GM12878 (cell line): ENCODE results near the gene ARID3A. TPM values are rescaled to one million over a fixed set of nuclear protein-coding genes. Genes with fewer than 3 reads are reported as not detected.

Experiments used
- ATAC-seq: fragments of 200-7000 bp; cut with Tn5 transposase; 3 replicates; pipeline ENCODE4 v1.9.1; 2020; ENCODE audit warnings: mild to moderate bottlenecking, moderate library complexity
- Bru-seq: library from RNA; stranded (reverse); fragments of 400-500 nt; gene quantifications from one replicate; lab custom pipeline; 2021; lab: Mats Ljungman, UMichigan
- BruChase-seq, 2 experiments: library from RNA; stranded (reverse); fragments of 400-500 nt; gene quantifications; one replicate each; lab custom pipeline; 2021; lab: Mats Ljungman, UMichigan
- BruUV-seq: library from RNA; stranded (reverse); fragments of 400-500 nt; replicated peaks from 2 replicates; lab custom pipeline; 2021; lab: Mats Ljungman, UMichigan
- CTCF ChIA-PET: fragments of 300-600 bp; sonication (Branson Sonifier 250); formaldehyde crosslinking; extraction: SDS; loops from one replicate; lab custom pipeline; 2021; ENCODE audit warnings: inconsistent platforms; lab: Yijun Ruan, JAX
- POLR2A ChIA-PET: fragments of 350-600 bp; formaldehyde crosslinking; extraction: SDS; loops from one replicate; lab custom pipeline; 2021; ENCODE audit warnings: inconsistent platforms; lab: Charles Lee
- RAD21 ChIA-PET: fragments of 300-600 bp; sonication (Branson Sonifier 250); formaldehyde crosslinking; loops from one replicate; lab custom pipeline; 2023; ENCODE audit warnings: antibody characterized with exemption; ENCODE audit not compliant: unreplicated experiment; lab: Charles Lee
- SMC1A ChIA-PET: fragments of 300-600 bp; sonication (Branson Sonifier 250); formaldehyde crosslinking; loops from one replicate; lab custom pipeline; 2023; ENCODE audit not compliant: unreplicated experiment, uncharacterized antibody; lab: Charles Lee
- DNase-seq: peaks from one replicate; pipeline ENCODE4 v3.0.0-alpha.2; 2011; ENCODE audit warnings: low read depth, low spot score
- FAIRE-seq: peaks from 3 replicates; lab custom pipeline; 2011; peaks lifted over from hg19 to GRCh38; lab: Jason Lieb, UNC
- H2AFZ ChIP-seq: 2 replicates; pipeline ENCODE4 v1.6.0; 2011; ENCODE audit warnings: low read depth, low read length, control low read depth; ENCODE audit not compliant: control insufficient read depth
- H3K27ac ChIP-seq: 2 replicates; pipeline ENCODE4 v1.5.1; 2011; ENCODE audit warnings: control low read depth; ENCODE audit not compliant: control insufficient read depth, insufficient read depth
- H3K27me3 ChIP-seq, 2 experiments: replicated peaks in 1 of 2; 2 replicates each; pipeline versions ENCODE4 v1.6.0 to v1.6.1; 2011; ENCODE audit warnings: low read length in 1 of 2; ENCODE audit not compliant: control insufficient read depth in 2 of 2, insufficient read depth in 2 of 2
- H3K36me3 ChIP-seq, 2 experiments: 2 replicates each; pipeline ENCODE4 v1.5.1; 2011; ENCODE audit warnings: low read length in 1 of 2; ENCODE audit not compliant: control insufficient read depth in 2 of 2, insufficient read depth in 2 of 2
- H3K4me1 ChIP-seq: 2 replicates; pipeline ENCODE4 v1.6.1; 2011; ENCODE audit warnings: mild to moderate bottlenecking, low read length, moderate library complexity, mixed read lengths; ENCODE audit not compliant: control insufficient read depth, insufficient read depth
- H3K4me2 ChIP-seq: 2 replicates; pipeline ENCODE4 v1.6.0; 2011; ENCODE audit warnings: control low read depth; ENCODE audit not compliant: control insufficient read depth, insufficient read depth
- H3K4me3 ChIP-seq: fragments of 200-600 bp; sonication (generic); 2 replicates; pipeline ENCODE4 v1.5.1; 2016
- H3K79me2 ChIP-seq: 2 replicates; pipeline ENCODE4 v1.6.0; 2011; ENCODE audit warnings: low read length; ENCODE audit not compliant: control insufficient read depth, insufficient read depth
- H3K9ac ChIP-seq: 2 replicates; pipeline ENCODE4 v1.8.0; 2011; ENCODE audit warnings: low read length, control low read depth, mixed read lengths; ENCODE audit not compliant: control insufficient read depth, insufficient read depth
- H3K9me3 ChIP-seq: replicated peaks from 3 replicates; pipeline ENCODE4 v1.5.1; 2011; ENCODE audit warnings: mild to moderate bottlenecking, low read length; ENCODE audit not compliant: control insufficient read depth, insufficient read depth
- H4K20me1 ChIP-seq: 2 replicates; pipeline ENCODE4 v1.6.0; 2011; ENCODE audit not compliant: control insufficient read depth, insufficient read depth
- ATF2 ChIP-seq: IDR thresholded peaks from 2 replicates; pipeline ENCODE4 v1.6.1; 2012; ENCODE audit warnings: low read length, inconsistent platforms
- ATF3 ChIP-seq: IDR thresholded peaks from 2 replicates; pipeline ENCODE4 v1.6.1; 2011; ENCODE audit warnings: low read depth, mild to moderate bottlenecking, low read length, moderate library complexity, borderline replicate concordance; ENCODE audit errors: extremely low read depth
- BCL11A ChIP-seq: IDR thresholded peaks from 2 replicates; pipeline ENCODE4 v1.6.1; 2011; ENCODE audit warnings: low read depth, low read length
- CBFB ChIP-seq: IDR thresholded peaks from 2 replicates; pipeline ENCODE4 v1.6.1; 2016; ENCODE audit warnings: antibody characterized with exemption, low read depth
- CBX5 ChIP-seq: sonication (generic); IDR thresholded peaks from 2 replicates; pipeline ENCODE4 v1.6.1; 2016; ENCODE audit warnings: low read depth, moderate library complexity, mild to moderate bottlenecking, inconsistent platforms
- CREM ChIP-seq: IDR thresholded peaks from 2 replicates; pipeline ENCODE4 v1.6.1; 2014; ENCODE audit warnings: antibody characterized with exemption, low read depth
- FOS ChIP-seq: IDR thresholded peaks from 3 replicates; pipeline ENCODE4 v1.6.1; 2011; ENCODE audit warnings: borderline replicate concordance; ENCODE audit not compliant: insufficient read length; ENCODE audit errors: extremely low read depth
- IKZF1 ChIP-seq: fragments of 450-650 bp; conservative IDR thresholded peaks from 2 replicates; pipeline ENCODE4 v1.6.1; 2017; ENCODE audit warnings: antibody characterized with exemption, mild to moderate bottlenecking
- MTA3 ChIP-seq: IDR thresholded peaks from 2 replicates; pipeline ENCODE4 v1.6.1; 2012; ENCODE audit warnings: low read length, inconsistent platforms, borderline replicate concordance
- MXI1 ChIP-seq: fragments of 150-350 bp; IDR thresholded peaks from 2 replicates; pipeline ENCODE4 v1.6.1; 2011; ENCODE audit warnings: low read depth, mild to moderate bottlenecking, inconsistent platforms, low read length, improper control_type of control experiment
- NFYA ChIP-seq: IDR thresholded peaks from 2 replicates; pipeline ENCODE4 v1.6.1; 2011; ENCODE audit warnings: low read depth, mild to moderate bottlenecking, low read length, improper control_type of control experiment, borderline replicate concordance
- PML ChIP-seq: IDR thresholded peaks from 2 replicates; pipeline ENCODE4 v1.6.1; 2012; ENCODE audit warnings: low read length, inconsistent platforms
- RAD51 ChIP-seq: fragments of 450-650 bp; IDR thresholded peaks from 2 replicates; pipeline ENCODE4 v1.6.1; 2016; ENCODE audit warnings: moderate library complexity, mild to moderate bottlenecking, inconsistent platforms
- RELA ChIP-seq: fragments of 450-650 bp; IDR thresholded peaks from 2 replicates; pipeline ENCODE4 v1.8.0; 2014; ENCODE audit warnings: borderline replicate concordance; ENCODE audit not compliant: partially characterized antibody
- SREBF1 ChIP-seq: IDR thresholded peaks from 2 replicates; pipeline ENCODE4 v1.6.1; 2012; ENCODE audit warnings: mild to moderate bottlenecking, low read length
- TBL1XR1 ChIP-seq: IDR thresholded peaks from 2 replicates; pipeline ENCODE4 v1.6.1; 2012; ENCODE audit warnings: low read depth, low read length, improper control_type of control experiment
- TCF3 ChIP-seq: IDR thresholded peaks from 2 replicates; pipeline ENCODE4 v1.6.1; 2012; ENCODE audit warnings: low read depth, mild to moderate bottlenecking, low read length, borderline replicate concordance; ENCODE audit not compliant: insufficient read depth
- TCF7 ChIP-seq: IDR thresholded peaks from 2 replicates; pipeline ENCODE4 v1.6.1; 2014; ENCODE audit warnings: antibody characterized with exemption, borderline replicate concordance
- ZNF622 ChIP-seq: fragments of 450-650 bp; IDR thresholded peaks from 2 replicates; pipeline ENCODE4 v1.6.1; 2017; ENCODE audit warnings: mild to moderate bottlenecking, inconsistent platforms
- WGBS: methylation state at CpG from one replicate; pipeline ENCODE4 v1.1.6; 2016; ENCODE audit warnings: low lambda C conversion rate; ENCODE audit not compliant: insufficient replicate concordance, insufficient coverage; ENCODE audit errors: missing lambda C conversion rate; 5-methylcytosine and 5-hydroxymethylcytosine counted together
- in situ Hi-C: fragments of 300-500 bp; cut with MboI; formaldehyde crosslinking; loops from 9 replicates; pipeline ENCODE4 v1.14.3; 2018; ENCODE audit warnings: mixed read lengths
- intact Hi-C: fragments of 100-400 bp; cut with micrococcal nuclease; formaldehyde crosslinking; loops from one replicate; pipeline ENCODE4 v1.14.2; 2022; ENCODE audit not compliant: unreplicated experiment
- long read RNA-seq, 2 experiments: library from polyadenylated mRNA; unstranded; transcript quantifications; one replicate each; pipeline ENCODE4 v2.0.0, GENCODE V29; 2019 to 2020
- polyA minus RNA-seq, 3 experiments: library from RNA; depleted of rRNA, polyadenylated mRNA; stranded (reverse); fragments of >200 nt; gene quantifications; 2 replicates each; pipeline ENCODE4 v1.2.3, GENCODE V29; 2011
- polyA plus RNA-seq, 11 experiments: library from polyadenylated mRNA; depleted of rRNA in 4 of 11; unstranded in 6 of 11; stranded (reverse) in 5 of 11; fragments of >200 nt; fragmentation: Nextera tagmentation in 4 of 11; fragmentation: Illumina TruSeq in 1 of 11; extraction: Ambion mirVana in 4 of 11; extraction: Trizol in 1 of 11; gene quantifications; 1 replicate in 1 of 11; 2 replicates in 10 of 11; pipeline versions ENCODE4 v1.2.1 to v1.2.3, GENCODE V29; 2011 to 2016; ENCODE audit warnings: inconsistent platforms in 2 of 11, missing spikeins in 2 of 11, low read depth in 1 of 11
- total RNA-seq, 4 experiments: library from RNA; depleted of rRNA in 3 of 4; stranded (reverse); fragments of >200 nt in 3 of 4; fragmentation: Illumina TruSeq in 1 of 4; extraction: Trizol in 1 of 4; gene quantifications; 2 replicates each; pipeline versions ENCODE4 v1.2.1 to v1.2.3, GENCODE V29; 2013 to 2021

The ARID3A gene
- 148 and 152 TPM in 2 replicates for total RNA-seq (2013; cell fraction: nucleolus; rRNA removed)
- total RNA-seq (2014; rRNA removed), result 30.2 and 34.2 TPM in 2 replicates
- 18.3 and 23.6 TPM in 2 replicates for total RNA-seq (2014; rRNA removed; fragmentation: Illumina TruSeq; extraction: Trizol)
- total RNA-seq (2021), result 68.3 and 70.0 TPM in 2 replicates
- polyA plus RNA-seq (2011; ENCODE audit: low read depth), result 10.8 TPM
- 6.5 and 17.1 TPM in 2 replicates for polyA plus RNA-seq (2011; rRNA removed)
- polyA plus RNA-seq (2011; cell fraction: cytosol; rRNA removed), result 22.9 and 33.7 TPM in 2 replicates
- polyA plus RNA-seq (2011; cell fraction: nucleus; rRNA removed), result 52.3 and 76.3 TPM in 2 replicates
- polyA plus RNA-seq (2012), result 33.7 and 35.9 TPM in 2 replicates
- polyA plus RNA-seq (2014; fragmentation: Illumina TruSeq; extraction: Trizol), result 5.7 and 16.3 TPM in 2 replicates
- polyA plus RNA-seq (2014; fragmentation: Nextera tagmentation; extraction: Ambion mirVana), result 1 to 10 TPM in 1 of 2 experiments, under 1 TPM in 1; 0.76 to 1.6 TPM
- 37.0 and 45.1 TPM in 2 replicates for polyA plus RNA-seq (2014; rRNA removed)
- polyA plus RNA-seq (2016; fragmentation: Nextera tagmentation; extraction: Ambion mirVana), result 1 to 10 TPM; 8.9 to 9.6 TPM
- polyA minus RNA-seq (2011; rRNA and poly(A)+ RNA removed), result 42.1 and 69.0 TPM in 2 replicates
- 48.9 and 50.8 TPM in 2 replicates for polyA minus RNA-seq (2011; cell fraction: cytosol; rRNA and poly(A)+ RNA removed)
- polyA minus RNA-seq (2011; cell fraction: nucleus; rRNA and poly(A)+ RNA removed), result 33.1 and 53.2 TPM in 2 replicates
- percentile 78 among the genes with signal in this experiment for Bru-seq, nascent RNA
- percentile 93 among the genes with signal in this experiment for BruChase-seq, experiment 1, labeled RNA remaining after a 6-hour chase
- BruChase-seq, experiment 2, labeled RNA remaining after a 2-hour chase, result percentile 92 among the genes with signal in this experiment
- long read RNA-seq, experiment 1, partial matches to known transcripts, result 0 of 10 reads
- long read RNA-seq, experiment 1, other reads (novel, unspliced or antisense), result 10 of 10 reads
- long read RNA-seq, experiment 2, partial matches to known transcripts, result 0 of 3 reads
- long read RNA-seq, experiment 2, other reads (novel, unspliced or antisense), result 3 of 3 reads

GRCh38 chr19:925526-926322 lies at the start of gene ARID3A:
ARID3A (plus strand) TSS chr19:926035; CDS start chr19:929529, 3,494 bp downstream.
- Histone ChIP-seq H2AFZ (peak within 1 kb of the TSS; percentile 78), H3K79me2 (peaks cover 48% of the 10 kb centered on the region), H3K9ac (peak within 1 kb of the TSS; percentile 97), H3K27me3 (no peaks in the 10 kb centered on the region), H4K20me1 (no peaks in the 10 kb centered on the region), H3K9me3 (no peaks in the 10 kb centered on the region), H3K4me3 (peak within 1 kb of the TSS; percentile 99), H3K27ac (peak within 1 kb of the TSS; percentile 96), H3K4me2 (peak within 1 kb of the TSS; percentile 89), H3K4me1 (peaks cover 18% of the 10 kb centered on the region), H3K36me3 (peaks cover 3 to 6% of the 10 kb centered on the region in 2 experiments; a peak in 3 of 4 replicates)
- ATAC-seq (peak; percentile 27), FAIRE-seq (peak; percentile 76), DNase-seq (no peak)
- ChIA-PET POLR2A (interaction anchor here (2.9 to 3.9 kb wide), 2 partner anchors 55 to 58 kb away, joined by 34 to 36 read pairs; partner anchors contain the start of gene WDR18), SMC1A (interaction anchor here (1.0 to 4.3 kb wide), 3 partner anchors 23 to 58 kb away, joined by 3 to 119 read pairs (median 16); partner anchors contain the start of gene WDR18), CTCF (interaction anchor here (0.6 to 4.0 kb wide), 5 partner anchors 17 to 73 kb away, joined by 3 to 150 read pairs (median 18); partner anchors contain the start of gene WDR18), RAD21 (interaction anchor here (1.2 to 4.4 kb wide), 5 partner anchors 22 to 62 kb away, joined by 4 to 95 read pairs (median 20); partner anchors contain the start of gene WDR18)
- intact Hi-C loops, result loop anchor here (1.0 to 10.0 kb wide), 4 partner anchors 22 to 319 kb away; partner anchors contain the start of genes ATP5F1D, GRIN3B, MIDN and WDR18
- in situ Hi-C loops, result no loop called here
- no TSS peak for BruUV-seq
- WGBS, result under 1% methylated on average over 52 of the region's 97 CpGs
- no peak for TF ChIP-seq ATF2
- TF ChIP-seq RAD51, result no peak
- TF ChIP-seq IKZF1, result no peak
- TF ChIP-seq RELA, result no peak
- TF ChIP-seq ATF3, result no peak
- no peak for TF ChIP-seq ZNF622
- TF ChIP-seq PML, result no peak
- no peak for TF ChIP-seq MTA3
- TF ChIP-seq TCF3, result 0 out of 2 replicates have a peak, but pooled peaks have one; percentile 43
- TF ChIP-seq SREBF1, result no peak
- TF ChIP-seq BCL11A, result no peak
- no peak for TF ChIP-seq MXI1
- no peak for TF ChIP-seq NFYA
- TF ChIP-seq TBL1XR1, result no peak
- TF ChIP-seq CBX5, result no peak
- no peak for TF ChIP-seq TCF7
- no peak for TF ChIP-seq CBFB
- TF ChIP-seq CREM, result no peak
- no peak for TF ChIP-seq FOS
